ENCODE results near the gene GPR18.
A peak's percentile ranks its signal among the peaks of the same experiment; 100 is the strongest.

The GPR18 gene

DNA sequence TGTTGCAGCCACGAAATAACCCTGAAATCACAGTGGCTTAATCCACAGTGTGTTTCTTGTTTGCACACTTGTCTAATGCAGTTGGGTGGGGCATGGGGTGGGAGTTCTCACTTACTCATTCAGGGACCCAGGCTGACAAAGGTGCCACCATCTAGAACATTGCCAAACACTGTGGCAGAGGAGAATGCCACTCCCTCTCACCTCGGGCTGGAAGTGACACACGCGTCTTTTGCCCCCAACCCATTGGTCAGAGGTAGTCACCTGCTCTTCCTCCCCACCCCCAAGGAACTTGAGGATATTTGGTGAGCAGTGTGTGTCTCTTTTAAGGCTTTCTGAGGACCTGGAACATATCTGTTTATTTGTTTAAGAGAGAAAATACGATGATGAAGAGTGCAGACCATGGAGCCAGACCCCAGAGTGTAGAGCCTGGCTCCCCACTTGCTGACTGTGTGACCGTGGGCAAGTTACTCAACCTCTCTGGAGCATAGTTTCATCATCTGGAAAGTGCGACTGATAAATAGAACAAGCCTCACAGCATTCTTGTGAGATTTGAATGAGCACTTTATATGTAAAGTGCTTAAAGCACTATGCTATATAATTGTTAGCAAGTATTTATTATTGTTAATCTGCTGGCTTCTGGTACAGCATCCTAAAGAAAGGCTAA lies 31.6 kb upstream of the GPR18 start:
- DNase-seq = no peak

- DNase-seq = no peak
Observed at GRCh38 chr13:99289271-99289670, 31.1 kb upstream of the GPR18 start.

GRCh38 chr13:99288089-99288488 lies 29.9 kb upstream of the GPR18 start:
- DNase-seq = no peak

DNA sequence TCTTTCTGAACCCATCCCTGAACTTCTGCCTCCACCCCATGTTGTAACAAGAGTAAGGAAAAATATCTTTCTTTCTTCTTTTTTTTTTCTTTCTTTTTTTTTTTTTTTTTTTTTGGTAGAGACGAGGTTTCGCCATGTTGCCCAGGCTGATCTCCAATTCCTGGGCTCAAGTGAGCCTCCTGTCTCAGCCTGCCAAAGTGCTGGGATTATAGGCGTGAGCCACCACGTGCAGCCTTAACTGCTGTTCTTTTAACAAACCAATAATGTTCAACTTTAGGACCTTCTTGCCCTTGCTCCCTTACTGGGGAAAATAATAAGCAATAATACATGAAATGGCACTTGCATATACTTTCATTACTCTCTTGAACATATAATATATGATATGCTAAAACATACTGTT lies 29.4 kb upstream of the GPR18 start:
- no peak for DNase-seq

- no peak for DNase-seq
Observed at GRCh38 chr13:99285432-99286182, 27.4 kb upstream of the GPR18 start.

DNA sequence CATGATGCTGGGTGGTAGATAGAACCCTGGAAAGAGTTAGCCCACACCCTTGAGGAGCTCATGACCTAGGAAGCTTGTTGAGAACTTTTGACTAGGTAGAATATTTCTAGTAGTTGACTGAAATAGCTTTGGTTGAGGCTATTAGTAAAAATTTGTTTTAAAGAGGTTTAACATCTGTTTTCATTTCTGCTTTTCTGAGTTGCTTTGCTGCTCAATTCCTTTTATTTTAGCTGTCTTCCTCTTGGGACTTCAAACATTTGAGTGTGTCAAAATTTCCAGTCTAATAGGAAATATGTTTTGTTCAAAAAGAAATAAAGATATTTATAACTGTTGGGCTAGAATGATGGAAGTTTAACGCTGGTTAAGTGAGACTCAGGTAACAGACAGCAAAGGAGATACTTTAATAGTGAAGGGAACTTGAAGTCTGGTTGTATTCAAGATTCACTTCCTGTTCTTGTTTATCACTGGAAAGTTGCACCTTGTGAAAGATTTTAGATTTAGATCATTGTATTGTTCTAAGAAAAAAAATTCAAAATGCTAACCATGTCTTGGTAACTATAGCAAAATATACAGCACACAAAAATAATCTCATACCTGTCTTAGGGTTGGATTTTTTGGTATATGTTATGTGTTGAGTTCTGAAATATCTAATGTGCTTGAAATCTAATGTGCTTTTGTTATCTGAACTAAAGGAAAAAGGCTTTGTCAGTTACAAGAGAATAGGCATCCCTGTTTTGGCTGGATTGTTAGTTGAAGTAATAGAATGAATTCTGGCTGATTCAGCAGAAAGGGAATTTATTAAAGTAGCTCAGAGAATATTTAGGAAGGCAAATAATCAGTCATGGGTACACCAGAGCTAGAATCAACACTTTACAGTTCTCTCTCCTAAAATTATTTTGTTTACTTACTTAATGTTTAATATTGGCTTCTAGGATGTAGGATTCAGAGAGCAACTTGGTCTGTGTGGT lies 24.4 kb upstream of the GPR18 start:
- no peak for DNase-seq

DNA sequence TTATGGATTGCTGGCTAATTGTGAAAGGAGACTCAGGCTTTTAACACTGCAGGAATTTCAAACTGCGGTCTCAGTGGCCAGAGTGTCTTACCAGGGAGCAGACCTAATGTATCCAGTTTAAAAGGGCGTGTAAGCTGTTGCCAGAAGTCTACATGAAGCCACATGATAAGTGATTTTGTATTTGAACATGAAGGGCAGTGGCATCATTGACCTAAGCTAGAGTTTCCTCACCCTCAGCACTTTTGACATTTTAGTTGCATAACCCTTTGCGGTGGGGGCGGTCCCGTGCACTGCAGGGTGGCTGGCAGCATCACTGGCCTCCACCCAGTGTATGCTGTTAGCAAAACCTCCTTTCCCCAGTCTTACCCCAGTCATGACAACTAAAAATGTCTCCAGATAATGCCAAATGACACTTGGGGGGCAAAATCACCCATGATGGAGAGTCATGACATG lies 23.7 kb upstream of the GPR18 start:
- DNase-seq = no peak

GRCh38 chr13:99280166-99280565 lies 22.0 kb upstream of the GPR18 start:
- no peak for DNase-seq

GRCh38 chr13:99279637-99280036 lies 21.5 kb upstream of the GPR18 start:
- no peak for DNase-seq

GRCh38 chr13:99278843-99279242 lies 20.7 kb upstream of the GPR18 start:
- DNase-seq = no peak

- DNase-seq = no peak
Observed at GRCh38 chr13:99278200-99278599, 20.0 kb upstream of the GPR18 start.

DNA sequence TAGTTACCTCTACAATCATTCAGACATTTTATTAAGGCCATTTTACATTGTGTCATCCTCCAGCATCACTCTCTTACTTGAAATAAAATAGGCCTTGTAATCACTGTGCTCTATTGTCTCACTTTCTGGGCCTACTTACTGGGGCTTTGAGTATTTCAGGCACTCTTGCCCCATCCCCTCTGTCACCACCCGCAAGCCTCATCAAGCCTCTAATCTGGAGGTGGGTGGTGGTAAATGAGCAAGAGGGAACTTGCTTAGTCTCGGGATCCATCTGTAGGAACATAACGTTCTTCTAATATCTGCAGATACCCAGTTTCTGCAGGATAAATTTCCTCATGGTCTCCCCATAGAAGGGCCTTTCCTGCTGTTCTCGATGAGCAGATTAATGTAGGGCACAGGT lies 19.4 kb upstream of the GPR18 start:
- no peak for DNase-seq

- DNase-seq = no peak
Observed at GRCh38 chr13:99276706-99277105, 18.5 kb upstream of the GPR18 start.

- DNase-seq = peak; percentile 60
Observed at GRCh38 chr13:99275093-99275469, 16.9 kb upstream of the GPR18 start.

- DNase-seq = no peak
Observed at GRCh38 chr13:99273128-99273527, 14.9 kb upstream of the GPR18 start.

DNA sequence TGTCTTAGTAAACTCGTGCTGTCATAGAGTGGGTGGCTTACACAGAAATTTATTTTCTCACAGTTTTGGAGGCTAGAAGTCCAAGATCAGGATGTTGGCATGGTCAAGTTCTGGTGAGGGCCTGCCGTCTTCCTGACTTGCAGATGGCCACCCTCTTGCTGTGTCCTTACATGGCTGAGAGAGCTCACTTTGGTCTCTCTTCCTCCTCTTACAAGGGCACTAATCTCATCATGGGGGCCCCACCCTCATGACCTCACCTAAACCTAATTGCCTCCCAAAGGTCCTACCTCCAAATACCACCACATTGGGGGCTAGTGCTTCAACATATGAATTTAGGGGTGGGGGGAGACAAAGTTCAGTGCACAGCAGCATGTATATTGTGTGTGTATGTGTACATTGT lies 14.3 kb upstream of the GPR18 start:
- no peak for DNase-seq

- no peak for DNase-seq
Observed at GRCh38 chr13:99271249-99271648, 13.1 kb upstream of the GPR18 start.

DNA sequence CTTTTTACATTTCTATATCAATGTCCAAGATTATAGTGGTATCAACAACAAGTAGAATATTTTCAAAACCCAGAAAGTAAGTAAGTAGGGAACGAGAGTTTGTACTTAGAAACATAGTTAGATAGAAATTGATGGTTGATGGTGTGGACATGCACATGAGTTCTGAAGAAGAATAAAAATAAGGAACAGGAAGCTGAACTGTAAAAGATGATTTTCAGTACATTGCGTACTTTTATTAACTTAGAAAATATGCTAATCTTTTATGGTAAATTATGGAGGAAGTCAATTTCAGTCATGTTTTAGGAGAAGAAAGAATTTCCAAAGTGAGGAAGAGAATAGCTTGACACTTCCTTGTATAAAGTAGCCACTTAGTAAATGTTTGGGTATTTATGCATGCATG lies 12.3 kb upstream of the GPR18 start:
- DNase-seq = no peak

- DNase-seq = peak; percentile 11
Observed at GRCh38 chr13:99269627-99270241, 11.6 kb upstream of the GPR18 start.

DNA sequence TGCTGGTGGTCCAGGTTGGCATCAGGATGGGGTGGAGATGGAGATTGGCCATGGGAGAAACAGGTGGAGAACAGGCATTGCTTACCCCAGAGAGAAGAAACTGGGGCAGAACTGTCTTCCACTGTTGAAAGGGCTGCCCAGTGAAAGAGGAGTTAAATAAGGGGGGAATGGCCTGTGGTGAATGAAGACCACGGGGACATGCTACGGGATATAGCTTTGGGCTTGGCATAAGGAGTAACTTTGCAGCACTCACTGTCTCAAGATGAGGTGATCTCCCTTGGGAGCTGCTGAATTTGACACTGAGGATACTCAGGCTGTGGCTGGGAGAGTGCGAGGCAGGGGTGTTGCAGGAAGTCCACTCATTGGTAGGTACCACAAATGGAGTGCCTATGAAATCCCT lies 10.6 kb upstream of the GPR18 start:
- DNase-seq = no peak

GRCh38 chr13:99267927-99268326 lies 9.7 kb upstream of the GPR18 start:
- DNase-seq = no peak

DNA sequence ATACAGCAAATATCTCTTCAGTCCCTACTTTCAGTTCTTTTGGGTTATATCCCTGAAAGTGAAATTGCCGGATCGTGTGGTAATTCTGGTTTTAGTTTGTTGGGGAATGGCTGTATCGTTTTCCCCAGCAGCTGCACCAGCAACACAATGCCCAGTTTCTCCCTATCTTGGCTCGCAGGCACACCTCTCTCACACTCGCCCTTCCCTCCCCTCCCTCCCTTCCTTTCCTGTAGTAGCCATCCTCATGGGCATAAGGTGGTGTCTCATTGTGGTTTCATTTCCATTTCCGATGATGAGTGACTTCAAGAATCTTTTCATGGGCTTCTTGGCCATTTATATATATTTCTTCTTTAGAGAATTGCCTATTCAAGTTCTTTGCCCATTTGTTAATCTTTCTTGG lies 8.6 kb upstream of the GPR18 start:
- DNase-seq = no peak

- DNase-seq = no peak
Observed at GRCh38 chr13:99265821-99266426, 7.7 kb upstream of the GPR18 start.
